SK-N-SH treated with all-trans-retinoic acid at 6 μM for 48 hours (cell line): ENCODE data around the gene CHRNA1.
"Not testable (repeated sequence)": the region's sequence is repeated elsewhere in the genome, so short reads cannot be mapped to it uniquely, and the experiment has no call there.

Source experiments
- ATAC-seq: fragments of 200-7000 bp; cut with Tn5 transposase; 3 replicates; pipeline ENCODE4 v1.9.1; 2020; ENCODE audit warnings: mild to moderate bottlenecking, moderate library complexity
- ARNTL ChIP-seq: fragments of 450-650 bp; formaldehyde crosslinking; IDR thresholded peaks from 2 replicates; pipeline ENCODE4 v1.5.0; 2020; ENCODE audit warnings: low read depth, mild to moderate bottlenecking, moderate library complexity, borderline replicate concordance
- BACH2 ChIP-seq: fragments of 250-450 bp; sonication (Bioruptor Pico); IDR thresholded peaks from 2 replicates; pipeline ENCODE4 v1.9.0; 2021; ENCODE audit warnings: mild to moderate bottlenecking, borderline replicate concordance
- CSDC2 ChIP-seq: fragments of 250-450 bp; sonication (Bioruptor Pico); IDR thresholded peaks from 2 replicates; pipeline ENCODE4 v1.5.0; 2020; ENCODE audit warnings: mild to moderate bottlenecking, moderate library complexity
- ESRRG ChIP-seq: fragments of 250-450 bp; sonication (Bioruptor Pico); IDR thresholded peaks from 2 replicates; pipeline ENCODE4 v1.6.1; 2021; ENCODE audit warnings: mild to moderate bottlenecking
- ISL1 ChIP-seq: fragments of 250-450 bp; sonication (Bioruptor Pico); IDR thresholded peaks from 2 replicates; pipeline ENCODE4 v2.1.2; 2022; ENCODE audit warnings: mild to moderate bottlenecking, moderate library complexity
- OSR1 ChIP-seq: fragments of 250-450 bp; sonication (Bioruptor Pico); IDR thresholded peaks from 2 replicates; pipeline ENCODE4 v1.8.0; 2022; ENCODE audit warnings: moderate library complexity, mild to moderate bottlenecking, inconsistent platforms
- POU6F1 ChIP-seq: fragments of 250-450 bp; sonication (Bioruptor Pico); IDR thresholded peaks from 2 replicates; pipeline ENCODE4 v1.8.0; 2021; ENCODE audit warnings: low read depth, mild to moderate bottlenecking, moderate library complexity, borderline replicate concordance
- SNAI2 ChIP-seq: fragments of 250-450 bp; sonication (Bioruptor Pico); IDR thresholded peaks from 2 replicates; pipeline ENCODE4 v1.5.0; 2020; ENCODE audit warnings: mild to moderate bottlenecking, moderate library complexity
- TCF4 ChIP-seq: fragments of 250-450 bp; sonication (Bioruptor Pico); IDR thresholded peaks from 2 replicates; pipeline ENCODE4 v1.8.0; 2021; ENCODE audit warnings: mild to moderate bottlenecking, moderate library complexity, borderline replicate concordance
- TOX ChIP-seq: fragments of 250-450 bp; sonication (Bioruptor Pico); IDR thresholded peaks from 2 replicates; pipeline ENCODE4 v1.8.0; 2021; ENCODE audit warnings: mild to moderate bottlenecking, moderate library complexity, borderline replicate concordance
- ZC3H10 ChIP-seq: fragments of 250-450 bp; sonication (Bioruptor Pico); IDR thresholded peaks from 2 replicates; pipeline ENCODE4 v1.5.1; 2021; ENCODE audit warnings: mild to moderate bottlenecking, moderate library complexity
- ZFP3 ChIP-seq: fragments of 250-450 bp; sonication (Bioruptor Pico); IDR thresholded peaks from 2 replicates; pipeline ENCODE4 v1.5.0; 2020; ENCODE audit warnings: mild to moderate bottlenecking, moderate library complexity
- ZFP30 ChIP-seq: fragments of 450-650 bp; formaldehyde crosslinking; IDR thresholded peaks from 2 replicates; pipeline ENCODE4 v1.5.0; 2022; ENCODE audit warnings: mild to moderate bottlenecking, moderate library complexity
- ZNF565 ChIP-seq: fragments of 450-650 bp; formaldehyde crosslinking; conservative IDR thresholded peaks from 2 replicates; pipeline ENCODE4 v1.5.0; 2020; ENCODE audit warnings: low read depth, mild to moderate bottlenecking, moderate library complexity
- ZNF70 ChIP-seq: fragments of 450-650 bp; formaldehyde crosslinking; IDR thresholded peaks from 2 replicates; pipeline ENCODE4 v1.5.0; 2020; ENCODE audit warnings: mild to moderate bottlenecking, moderate library complexity
- ZNF8 ChIP-seq: fragments of 450-650 bp; formaldehyde crosslinking; IDR thresholded peaks from 2 replicates; pipeline ENCODE4 v1.5.0; 2020; ENCODE audit warnings: mild to moderate bottlenecking, moderate library complexity
- TF ChIP-seq, protein P1 (sequence below): fragments of 250-450 bp; sonication (Bioruptor Pico); IDR thresholded peaks from 2 replicates; pipeline ENCODE4 v1.5.1; 2021; ENCODE audit warnings: mild to moderate bottlenecking, moderate library complexity
- TF ChIP-seq, protein P2 (sequence below): fragments of 250-450 bp; sonication (Bioruptor Pico); IDR thresholded peaks from 2 replicates; pipeline ENCODE4 v1.5.0; 2020; ENCODE audit warnings: mild to moderate bottlenecking, moderate library complexity
- TF ChIP-seq, protein P3 (sequence below): fragments of 250-450 bp; sonication (Bioruptor Pico); IDR thresholded peaks from 2 replicates; pipeline ENCODE4 v1.5.1; 2020; ENCODE audit warnings: low read depth, mild to moderate bottlenecking, moderate library complexity
- TF ChIP-seq, protein P4 (sequence below): fragments of 250-450 bp; sonication (Bioruptor Pico); IDR thresholded peaks from 2 replicates; pipeline ENCODE4 v1.8.0; 2020; ENCODE audit warnings: mild to moderate bottlenecking, moderate library complexity, borderline replicate concordance

Gene CHRNA1

GRCh38 chr2:174711206-174711605, 53.1 kb downstream of the CHRNA1 start:
- no peak for TF ChIP-seq ZNF8
- no peak for TF ChIP-seq ARNTL
- TF ChIP-seq TOX = no peak
- no peak for TF ChIP-seq OSR1
- no peak for TF ChIP-seq ZNF70 (CRISPR knock-in tag)
- TF ChIP-seq ESRRG (CRISPR knock-in tag) = no peak
- TF ChIP-seq, protein P1, sequence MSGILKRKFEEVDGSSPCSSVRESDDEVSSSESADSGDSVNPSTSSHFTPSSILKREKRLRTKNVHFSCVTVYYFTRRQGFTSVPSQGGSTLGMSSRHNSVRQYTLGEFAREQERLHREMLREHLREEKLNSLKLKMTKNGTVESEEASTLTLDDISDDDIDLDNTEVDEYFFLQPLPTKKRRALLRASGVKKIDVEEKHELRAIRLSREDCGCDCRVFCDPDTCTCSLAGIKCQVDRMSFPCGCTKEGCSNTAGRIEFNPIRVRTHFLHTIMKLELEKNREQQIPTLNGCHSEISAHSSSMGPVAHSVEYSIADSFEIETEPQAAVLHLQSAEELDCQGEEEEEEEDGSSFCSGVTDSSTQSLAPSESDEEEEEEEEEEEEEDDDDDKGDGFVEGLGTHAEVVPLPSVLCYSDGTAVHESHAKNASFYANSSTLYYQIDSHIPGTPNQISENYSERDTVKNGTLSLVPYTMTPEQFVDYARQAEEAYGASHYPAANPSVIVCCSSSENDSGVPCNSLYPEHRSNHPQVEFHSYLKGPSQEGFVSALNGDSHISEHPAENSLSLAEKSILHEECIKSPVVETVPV (CRISPR knock-in tag) = no peak
- no peak for ATAC-seq

DNA sequence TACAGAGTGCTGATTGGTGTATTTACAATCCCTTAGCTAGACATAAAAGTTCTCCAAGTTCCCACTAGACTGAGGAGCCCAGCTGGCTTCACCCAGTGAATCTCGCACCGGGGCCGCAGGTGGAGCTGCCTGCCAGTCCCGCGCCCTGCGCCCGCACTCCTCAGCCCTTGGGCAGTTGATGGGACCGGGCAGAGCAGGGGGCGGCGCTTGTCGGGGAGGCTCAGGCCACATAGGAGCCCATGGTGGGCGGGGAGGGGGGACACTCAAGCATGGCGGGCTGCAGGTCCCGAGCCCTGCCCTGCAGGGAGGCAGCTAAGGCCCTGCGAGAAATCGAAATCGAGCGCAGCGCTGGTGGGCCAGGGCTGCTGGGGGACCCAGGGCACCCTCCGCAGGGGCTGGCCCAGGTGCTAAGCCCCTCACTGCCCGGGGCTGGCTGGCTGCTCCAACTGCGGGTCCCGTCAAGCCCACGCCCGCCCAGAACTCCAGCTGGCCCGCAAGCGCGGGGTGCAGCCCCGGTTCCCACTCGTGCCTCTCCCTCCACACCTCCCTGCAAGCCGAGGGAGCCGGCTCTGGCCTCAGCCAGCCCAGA, 54.8 kb downstream of the CHRNA1 start:
- ATAC-seq = not testable (repeated sequence)

DNA sequence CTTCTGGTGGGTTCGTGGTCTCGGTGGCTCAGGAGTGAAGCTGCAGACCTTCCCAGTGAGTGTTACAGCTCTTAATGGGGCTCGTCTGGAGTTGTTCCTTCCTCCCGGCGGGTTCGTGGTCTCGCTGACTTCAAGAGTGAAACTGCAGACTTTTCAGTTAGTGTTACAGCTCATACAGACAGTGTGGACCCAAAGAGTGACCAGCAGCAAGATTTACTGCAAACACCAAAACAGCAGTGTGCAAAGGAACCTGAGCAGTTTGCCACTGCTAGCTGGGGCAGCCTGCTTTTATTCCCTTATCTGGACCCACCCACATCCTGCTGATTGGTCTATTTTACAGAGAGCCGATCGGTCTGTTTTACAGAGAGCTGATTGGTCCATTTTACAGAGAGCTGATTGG, 55.6 kb downstream of the CHRNA1 start:
- TF ChIP-seq CSDC2 (CRISPR knock-in tag) (no peak), POU6F1 (CRISPR knock-in tag) (no peak), ZFP30 (no peak), TOX (no peak), ESRRG (CRISPR knock-in tag) (no peak), ZC3H10 (CRISPR knock-in tag) (no peak), SNAI2 (no peak), ZNF565 (CRISPR knock-in tag) (no peak), ZFP3 (CRISPR knock-in tag) (no peak), ARNTL (no peak), OSR1 (no peak), ISL1 (CRISPR knock-in tag) (no peak), TCF4 (CRISPR knock-in tag) (no peak), ZNF8 (no peak), BACH2 (CRISPR knock-in tag) (no peak), ZNF70 (CRISPR knock-in tag) (no peak)
- TF ChIP-seq, protein P2, sequence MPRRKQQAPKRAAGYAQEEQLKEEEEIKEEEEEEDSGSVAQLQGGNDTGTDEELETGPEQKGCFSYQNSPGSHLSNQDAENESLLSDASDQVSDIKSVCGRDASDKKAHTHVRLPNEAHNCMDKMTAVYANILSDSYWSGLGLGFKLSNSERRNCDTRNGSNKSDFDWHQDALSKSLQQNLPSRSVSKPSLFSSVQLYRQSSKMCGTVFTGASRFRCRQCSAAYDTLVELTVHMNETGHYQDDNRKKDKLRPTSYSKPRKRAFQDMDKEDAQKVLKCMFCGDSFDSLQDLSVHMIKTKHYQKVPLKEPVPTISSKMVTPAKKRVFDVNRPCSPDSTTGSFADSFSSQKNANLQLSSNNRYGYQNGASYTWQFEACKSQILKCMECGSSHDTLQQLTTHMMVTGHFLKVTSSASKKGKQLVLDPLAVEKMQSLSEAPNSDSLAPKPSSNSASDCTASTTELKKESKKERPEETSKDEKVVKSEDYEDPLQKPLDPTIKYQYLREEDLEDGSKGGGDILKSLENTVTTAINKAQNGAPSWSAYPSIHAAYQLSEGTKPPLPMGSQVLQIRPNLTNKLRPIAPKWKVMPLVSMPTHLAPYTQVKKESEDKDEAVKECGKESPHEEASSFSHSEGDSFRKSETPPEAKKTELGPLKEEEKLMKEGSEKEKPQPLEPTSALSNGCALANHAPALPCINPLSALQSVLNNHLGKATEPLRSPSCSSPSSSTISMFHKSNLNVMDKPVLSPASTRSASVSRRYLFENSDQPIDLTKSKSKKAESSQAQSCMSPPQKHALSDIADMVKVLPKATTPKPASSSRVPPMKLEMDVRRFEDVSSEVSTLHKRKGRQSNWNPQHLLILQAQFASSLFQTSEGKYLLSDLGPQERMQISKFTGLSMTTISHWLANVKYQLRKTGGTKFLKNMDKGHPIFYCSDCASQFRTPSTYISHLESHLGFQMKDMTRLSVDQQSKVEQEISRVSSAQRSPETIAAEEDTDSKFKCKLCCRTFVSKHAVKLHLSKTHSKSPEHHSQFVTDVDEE (CRISPR knock-in tag) = no peak
- TF ChIP-seq, protein P3, sequence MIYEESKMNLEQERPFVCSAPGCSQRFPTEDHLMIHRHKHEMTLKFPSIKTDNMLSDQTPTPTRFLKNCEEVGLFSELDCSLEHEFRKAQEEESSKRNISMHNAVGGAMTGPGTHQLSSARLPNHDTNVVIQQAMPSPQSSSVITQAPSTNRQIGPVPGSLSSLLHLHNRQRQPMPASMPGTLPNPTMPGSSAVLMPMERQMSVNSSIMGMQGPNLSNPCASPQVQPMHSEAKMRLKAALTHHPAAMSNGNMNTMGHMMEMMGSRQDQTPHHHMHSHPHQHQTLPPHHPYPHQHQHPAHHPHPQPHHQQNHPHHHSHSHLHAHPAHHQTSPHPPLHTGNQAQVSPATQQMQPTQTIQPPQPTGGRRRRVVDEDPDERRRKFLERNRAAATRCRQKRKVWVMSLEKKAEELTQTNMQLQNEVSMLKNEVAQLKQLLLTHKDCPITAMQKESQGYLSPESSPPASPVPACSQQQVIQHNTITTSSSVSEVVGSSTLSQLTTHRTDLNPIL (CRISPR knock-in tag) = no peak
- TF ChIP-seq, protein P1 (CRISPR knock-in tag) = no peak
- TF ChIP-seq, protein P4, sequence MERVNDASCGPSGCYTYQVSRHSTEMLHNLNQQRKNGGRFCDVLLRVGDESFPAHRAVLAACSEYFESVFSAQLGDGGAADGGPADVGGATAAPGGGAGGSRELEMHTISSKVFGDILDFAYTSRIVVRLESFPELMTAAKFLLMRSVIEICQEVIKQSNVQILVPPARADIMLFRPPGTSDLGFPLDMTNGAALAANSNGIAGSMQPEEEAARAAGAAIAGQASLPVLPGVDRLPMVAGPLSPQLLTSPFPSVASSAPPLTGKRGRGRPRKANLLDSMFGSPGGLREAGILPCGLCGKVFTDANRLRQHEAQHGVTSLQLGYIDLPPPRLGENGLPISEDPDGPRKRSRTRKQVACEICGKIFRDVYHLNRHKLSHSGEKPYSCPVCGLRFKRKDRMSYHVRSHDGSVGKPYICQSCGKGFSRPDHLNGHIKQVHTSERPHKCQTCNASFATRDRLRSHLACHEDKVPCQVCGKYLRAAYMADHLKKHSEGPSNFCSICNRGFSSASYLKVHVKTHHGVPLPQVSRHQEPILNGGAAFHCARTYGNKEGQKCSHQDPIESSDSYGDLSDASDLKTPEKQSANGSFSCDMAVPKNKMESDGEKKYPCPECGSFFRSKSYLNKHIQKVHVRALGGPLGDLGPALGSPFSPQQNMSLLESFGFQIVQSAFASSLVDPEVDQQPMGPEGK (CRISPR knock-in tag) = no peak
- ATAC-seq = no peak
